ENCODE measurements around the gene PFDN6.
A peak's percentile ranks its signal among the peaks of the same experiment; 100 is the strongest.
"Not testable (repeated sequence)": the region's sequence is repeated elsewhere in the genome, so short reads cannot be mapped to it uniquely, and the experiment has no call there.

PFDN6 gene

DNA sequence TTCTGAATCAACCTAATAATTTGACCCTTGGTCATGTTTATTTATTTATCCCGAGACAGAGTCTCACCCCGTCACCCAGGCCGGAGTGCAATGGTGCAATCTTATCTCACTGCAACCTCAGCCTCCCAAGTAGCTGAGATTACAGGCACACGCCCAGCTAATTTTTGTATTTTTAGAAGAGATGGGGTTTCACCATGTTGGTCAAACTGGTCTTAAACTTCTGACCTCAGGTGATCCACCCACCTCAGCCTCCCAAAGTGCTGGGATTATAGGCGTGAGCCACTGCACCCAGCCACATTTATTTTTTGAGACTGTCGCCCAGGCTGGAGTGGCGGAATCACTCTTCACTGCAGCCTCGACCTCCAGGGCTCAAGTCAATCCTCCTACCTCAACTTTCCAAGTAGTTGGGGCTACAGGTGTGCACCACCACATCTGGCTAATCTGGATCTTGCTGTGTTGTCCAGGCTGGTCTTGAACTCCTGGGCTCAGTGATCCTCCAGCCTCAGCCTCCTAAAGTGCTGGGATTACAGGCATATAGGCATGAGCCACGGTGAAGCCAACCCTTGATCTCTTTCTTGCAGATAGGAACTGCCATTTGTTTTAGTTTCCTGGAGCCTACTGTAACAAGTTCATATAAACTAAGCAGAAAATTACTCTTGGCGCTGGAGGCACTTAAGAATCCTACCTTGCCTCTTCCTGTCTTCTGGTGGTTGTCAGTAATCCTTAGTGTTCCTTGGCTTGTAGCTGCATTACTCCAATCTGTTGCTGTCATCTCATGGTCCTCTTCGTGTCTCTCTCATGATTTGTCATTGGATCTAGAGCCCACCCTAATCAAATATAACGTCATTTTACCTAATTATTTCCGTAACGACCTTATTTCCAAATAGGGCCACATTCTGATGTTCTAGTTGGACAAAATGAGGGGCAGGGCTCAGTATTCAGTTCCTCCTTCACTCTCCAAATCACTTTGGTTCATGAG, 15.2 kb upstream of the PFDN6 start:
- DNase-seq = no peak

DNA sequence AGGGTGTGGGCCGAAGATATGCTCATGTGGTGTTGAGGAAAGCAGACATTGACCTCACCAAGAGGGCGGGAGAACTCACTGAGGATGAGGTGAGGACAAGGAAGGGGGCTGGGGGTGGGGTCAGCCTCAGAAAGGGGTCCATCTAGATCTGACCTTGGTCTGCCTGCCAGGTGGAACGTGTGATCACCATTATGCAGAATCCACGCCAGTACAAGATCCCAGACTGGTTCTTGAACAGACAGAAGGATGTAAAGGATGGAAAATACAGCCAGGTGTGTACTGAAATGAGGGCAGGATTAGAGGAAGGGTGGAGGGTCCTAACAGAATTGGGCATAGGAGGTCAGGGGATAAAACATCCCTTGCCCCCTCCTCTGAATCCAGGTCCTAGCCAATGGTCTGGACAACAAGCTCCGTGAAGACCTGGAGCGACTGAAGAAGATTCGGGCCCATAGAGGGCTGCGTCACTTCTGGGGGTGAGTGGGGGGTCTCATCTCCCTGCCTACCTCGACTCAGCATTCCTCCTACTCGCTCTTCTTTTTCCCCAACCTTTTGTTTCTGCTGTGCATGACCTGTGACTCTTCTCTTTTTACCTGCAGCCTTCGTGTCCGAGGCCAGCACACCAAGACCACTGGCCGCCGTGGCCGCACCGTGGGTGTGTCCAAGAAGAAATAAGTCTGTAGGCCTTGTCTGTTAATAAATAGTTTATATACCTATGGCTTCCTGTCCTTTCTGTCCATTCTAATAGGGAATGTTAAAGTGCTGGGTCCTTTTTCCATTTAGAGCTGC, 13.4 kb upstream of the PFDN6 start:
- not testable (repeated sequence) for DNase-seq

DNA sequence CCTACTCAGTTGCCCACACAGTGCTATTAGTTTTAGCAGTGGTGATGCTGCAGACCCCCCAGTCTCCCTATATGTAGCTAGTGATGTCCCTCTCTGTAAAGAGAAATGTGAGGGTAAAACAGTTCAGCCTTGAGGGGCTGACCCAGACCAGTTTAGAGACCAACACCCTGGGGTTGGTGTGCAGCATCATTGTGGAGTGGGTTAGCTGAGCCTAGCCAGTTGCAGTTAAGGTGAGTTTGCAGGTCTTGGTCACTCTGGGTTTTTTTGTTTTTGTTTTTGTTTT, 12.9 kb upstream of the PFDN6 start:
- no peak for DNase-seq

DNA sequence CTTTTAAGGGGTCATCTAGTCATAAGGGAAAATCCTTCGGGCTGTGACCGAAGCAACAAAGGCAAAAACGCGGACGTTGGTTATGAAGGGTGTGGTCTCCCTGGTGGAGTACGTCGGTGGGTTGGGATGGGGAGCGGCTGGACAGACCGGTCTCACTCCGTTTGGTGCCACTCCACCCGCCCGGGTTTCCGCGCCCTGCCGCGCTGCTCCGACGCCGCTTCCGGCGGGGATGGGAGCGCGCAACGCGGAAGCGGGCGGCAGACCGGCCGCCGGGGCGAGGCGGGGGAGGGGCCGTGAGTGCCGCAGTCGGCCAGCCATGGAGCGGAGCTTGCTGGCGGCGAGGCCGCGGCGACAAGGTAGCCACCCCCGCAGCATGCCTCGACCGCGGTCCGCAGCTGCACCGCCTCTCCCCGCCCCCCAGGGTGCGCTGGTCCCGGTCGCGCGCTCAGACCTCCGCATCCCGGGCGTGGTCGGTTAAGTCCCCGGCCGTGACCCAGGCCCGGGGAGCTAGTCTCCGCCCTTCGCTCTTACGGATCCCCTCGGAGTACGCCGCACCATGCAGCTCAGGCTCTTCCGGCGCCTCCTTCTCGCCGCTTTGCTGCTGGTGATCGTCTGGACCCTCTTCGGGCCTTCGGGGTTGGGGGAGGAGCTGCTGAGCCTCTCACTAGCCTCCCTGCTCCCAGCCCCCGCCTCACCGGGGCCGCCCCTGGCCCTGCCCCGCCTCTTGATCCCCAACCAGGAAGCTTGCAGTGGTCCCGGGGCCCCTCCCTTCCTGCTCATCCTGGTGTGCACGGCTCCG, 12.3 kb upstream of the PFDN6 start, which contains the start of gene B3GALT4:
B3GALT4 (plus strand) TSS at position 260 of the 799 bp plus-strand sequence; CDS start at position 557, 297 bp downstream.
- DNase-seq = peak; percentile 67

DNA sequence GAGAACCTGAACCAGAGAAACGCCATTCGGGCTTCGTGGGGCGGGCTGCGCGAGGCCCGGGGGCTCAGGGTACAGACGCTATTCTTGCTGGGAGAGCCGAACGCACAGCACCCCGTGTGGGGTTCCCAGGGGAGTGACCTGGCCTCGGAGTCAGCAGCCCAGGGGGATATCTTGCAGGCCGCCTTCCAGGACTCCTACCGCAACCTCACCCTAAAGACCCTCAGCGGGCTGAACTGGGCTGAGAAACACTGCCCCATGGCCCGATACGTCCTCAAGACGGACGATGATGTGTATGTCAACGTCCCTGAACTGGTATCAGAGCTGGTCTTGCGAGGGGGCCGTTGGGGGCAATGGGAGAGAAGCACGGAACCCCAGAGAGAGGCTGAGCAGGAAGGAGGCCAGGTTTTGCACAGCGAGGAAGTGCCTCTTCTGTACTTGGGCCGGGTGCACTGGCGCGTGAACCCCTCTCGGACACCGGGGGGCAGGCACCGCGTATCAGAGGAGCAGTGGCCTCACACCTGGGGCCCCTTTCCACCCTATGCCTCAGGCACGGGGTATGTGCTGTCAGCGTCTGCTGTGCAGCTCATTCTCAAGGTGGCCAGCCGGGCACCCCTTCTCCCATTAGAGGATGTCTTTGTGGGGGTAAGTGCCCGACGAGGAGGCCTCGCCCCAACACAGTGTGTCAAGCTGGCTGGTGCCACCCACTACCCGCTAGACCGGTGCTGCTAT, 11.6 kb upstream of the PFDN6 start:
- no peak for DNase-seq

DNA sequence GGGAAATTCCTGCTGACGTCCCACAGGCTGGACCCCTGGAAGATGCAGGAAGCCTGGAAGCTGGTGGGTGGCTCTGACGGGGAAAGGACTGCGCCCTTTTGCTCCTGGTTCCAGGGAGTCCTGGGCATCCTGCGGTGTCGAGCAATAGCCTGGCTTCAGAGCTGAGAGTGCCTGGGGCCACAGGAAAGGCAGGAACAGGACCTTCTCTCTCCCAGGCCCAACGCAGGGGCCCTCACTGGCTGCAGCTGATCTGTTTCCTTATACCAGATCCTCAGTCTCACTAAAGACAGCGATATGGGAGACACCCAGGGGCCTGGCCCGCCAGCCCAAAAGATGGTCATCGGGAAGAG, 11.0 kb upstream of the PFDN6 start:
- no peak for DNase-seq

DNA sequence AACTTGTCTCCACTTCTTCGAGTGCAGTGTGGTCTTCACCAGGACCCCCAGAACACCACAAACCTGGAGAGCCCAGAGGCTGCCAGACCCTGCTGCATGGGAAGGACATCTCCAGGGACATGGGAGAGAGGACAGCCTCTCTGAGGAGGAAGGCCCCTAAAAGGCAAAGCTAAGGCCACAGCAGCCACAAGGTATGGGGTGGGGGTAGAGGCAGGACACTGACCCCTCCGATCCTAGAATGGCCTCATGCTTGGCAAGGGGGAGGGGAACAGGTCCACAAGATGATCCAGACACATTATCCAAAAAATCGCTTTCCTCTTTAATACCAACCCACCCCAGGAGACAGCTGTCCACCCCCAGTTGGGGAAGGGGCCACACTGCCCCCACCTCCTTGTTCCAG, 10.6 kb upstream of the PFDN6 start:
- no peak for DNase-seq

DNA sequence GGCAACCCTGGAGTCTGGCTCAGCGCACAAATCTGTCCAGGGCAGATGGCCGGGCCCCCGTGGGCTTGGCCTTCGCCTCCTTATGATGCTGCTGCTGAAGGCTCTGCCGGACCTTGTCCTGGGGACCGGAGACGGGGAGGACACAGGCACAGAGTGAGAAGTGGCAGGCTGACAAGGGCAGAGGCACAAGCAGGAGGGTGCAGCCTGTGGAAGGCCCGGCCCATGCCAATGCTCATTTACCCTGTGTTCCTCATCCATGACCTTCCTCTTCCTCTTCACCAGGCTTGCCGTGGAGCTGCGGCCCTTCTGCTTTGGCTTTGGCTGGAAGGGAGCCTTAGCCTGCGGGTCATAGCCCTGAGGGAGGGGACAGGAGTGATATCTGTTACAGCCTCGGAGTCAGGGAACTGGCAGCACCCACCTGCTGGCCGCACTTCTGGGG, 10.1 kb upstream of the PFDN6 start:
- DNase-seq = no peak

DNA sequence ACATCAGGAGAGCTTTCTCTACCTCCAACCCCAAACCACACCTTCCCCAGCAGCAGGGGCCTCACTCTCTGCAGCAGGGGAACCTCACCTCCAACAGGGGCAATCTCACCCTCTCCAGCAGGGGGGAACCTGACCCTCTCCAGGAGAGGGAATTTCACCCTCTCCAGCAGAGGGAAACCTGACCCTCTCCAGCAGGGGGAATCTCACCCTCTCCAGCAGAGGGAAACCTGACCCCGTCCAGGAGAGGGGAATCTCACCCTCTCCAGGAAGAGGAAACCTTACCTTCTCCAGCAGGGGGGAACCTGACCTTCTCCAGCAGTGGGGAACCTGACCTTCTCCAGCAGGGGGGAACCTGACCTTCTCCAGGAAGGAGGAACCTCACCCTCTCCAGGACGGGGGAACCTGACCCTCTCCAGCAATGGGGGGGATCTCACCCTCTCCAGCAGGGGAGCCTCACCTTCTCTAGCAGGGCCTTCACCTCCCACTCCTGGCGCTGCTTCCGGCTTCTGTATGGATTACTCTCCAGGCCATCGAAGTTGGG, 9.4 kb upstream of the PFDN6 start:
- DNase-seq = peak; percentile 83

DNA sequence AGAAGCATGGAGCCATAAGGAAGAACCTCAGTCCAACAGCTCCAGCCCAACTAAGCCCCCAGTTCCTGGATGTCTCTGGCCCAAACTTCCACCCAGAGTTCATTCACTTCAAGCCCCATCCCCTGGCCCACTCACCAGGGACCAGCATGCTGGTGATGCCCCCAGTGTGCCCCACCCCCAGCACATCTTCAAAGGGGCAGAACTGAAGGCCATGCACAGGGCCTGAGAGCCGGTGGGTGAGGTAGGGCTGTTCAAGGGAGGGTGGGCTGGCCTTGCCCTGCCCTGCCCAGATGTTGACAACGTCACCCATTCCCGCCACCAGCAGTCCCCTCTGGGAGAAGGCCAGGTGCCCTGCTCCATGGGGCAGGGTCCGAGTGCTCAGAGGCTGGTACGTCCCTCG, 8.9 kb upstream of the PFDN6 start:
- DNase-seq = no peak

DNA sequence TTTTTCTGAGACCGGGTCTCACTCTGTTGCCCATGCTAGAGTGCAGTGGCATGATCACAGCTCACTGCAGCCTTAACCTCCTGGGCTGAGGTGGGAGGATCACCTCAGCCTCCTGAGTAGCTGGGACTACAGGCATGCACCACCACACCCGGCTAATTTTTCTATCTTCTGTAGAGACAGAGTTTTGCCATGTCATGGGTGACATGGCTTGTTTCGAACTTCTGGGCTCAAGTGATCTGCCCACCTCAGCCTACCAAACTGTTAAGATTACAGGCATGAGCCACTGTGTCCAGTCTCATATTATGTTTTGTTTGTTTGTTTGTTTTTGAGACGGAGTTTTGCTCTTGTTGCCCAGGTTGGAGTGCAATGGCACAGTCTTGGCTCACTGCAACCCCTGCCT, 4.2 kb upstream of the PFDN6 start:
- not testable (repeated sequence) for DNase-seq

DNA sequence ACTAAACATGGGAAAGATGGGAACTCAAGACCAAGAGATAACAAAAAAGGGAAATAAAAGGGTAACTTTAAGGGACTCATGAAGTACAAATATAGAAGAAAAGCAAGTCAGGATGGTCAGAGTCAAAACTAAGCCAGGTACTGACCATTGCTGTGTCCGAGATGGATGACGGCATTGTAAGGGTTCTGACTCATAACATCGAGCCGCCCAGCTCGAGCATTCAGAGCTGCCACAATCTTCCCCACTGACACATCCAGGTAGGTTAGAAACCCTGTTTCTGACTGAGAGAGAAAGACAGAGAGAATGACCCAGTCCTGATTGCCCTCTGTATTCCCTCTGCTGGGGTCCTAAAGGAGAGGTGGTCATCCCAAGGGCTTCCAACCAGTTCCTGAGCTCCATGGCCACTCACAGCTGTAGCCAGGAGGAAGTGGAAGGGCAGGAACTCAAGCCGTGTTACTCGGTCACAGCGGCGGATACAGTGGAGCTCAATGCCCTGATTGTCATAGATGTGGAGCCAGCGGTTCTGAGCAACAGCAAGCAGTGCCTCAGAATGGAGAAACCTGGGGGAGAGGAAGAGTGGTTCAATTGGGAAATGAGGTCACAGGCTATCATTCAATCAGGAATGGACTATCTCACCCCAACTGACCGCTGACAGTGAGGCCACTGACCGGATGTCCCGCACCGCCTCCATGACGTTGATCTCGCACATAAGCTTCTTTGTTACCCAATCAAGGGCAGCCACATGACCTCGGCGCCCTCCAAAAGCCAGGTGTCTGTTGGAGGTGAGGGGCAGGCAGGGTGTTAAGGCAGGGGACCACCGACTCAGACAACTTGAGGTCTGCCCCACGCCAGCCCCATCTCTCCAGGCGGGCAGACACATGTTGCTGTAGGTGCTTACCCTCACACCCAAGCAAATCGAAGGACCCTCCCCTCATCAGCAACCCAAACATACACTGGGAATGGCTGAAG, 2.2 kb upstream of the PFDN6 start:
- DNase-seq = no peak

DNA sequence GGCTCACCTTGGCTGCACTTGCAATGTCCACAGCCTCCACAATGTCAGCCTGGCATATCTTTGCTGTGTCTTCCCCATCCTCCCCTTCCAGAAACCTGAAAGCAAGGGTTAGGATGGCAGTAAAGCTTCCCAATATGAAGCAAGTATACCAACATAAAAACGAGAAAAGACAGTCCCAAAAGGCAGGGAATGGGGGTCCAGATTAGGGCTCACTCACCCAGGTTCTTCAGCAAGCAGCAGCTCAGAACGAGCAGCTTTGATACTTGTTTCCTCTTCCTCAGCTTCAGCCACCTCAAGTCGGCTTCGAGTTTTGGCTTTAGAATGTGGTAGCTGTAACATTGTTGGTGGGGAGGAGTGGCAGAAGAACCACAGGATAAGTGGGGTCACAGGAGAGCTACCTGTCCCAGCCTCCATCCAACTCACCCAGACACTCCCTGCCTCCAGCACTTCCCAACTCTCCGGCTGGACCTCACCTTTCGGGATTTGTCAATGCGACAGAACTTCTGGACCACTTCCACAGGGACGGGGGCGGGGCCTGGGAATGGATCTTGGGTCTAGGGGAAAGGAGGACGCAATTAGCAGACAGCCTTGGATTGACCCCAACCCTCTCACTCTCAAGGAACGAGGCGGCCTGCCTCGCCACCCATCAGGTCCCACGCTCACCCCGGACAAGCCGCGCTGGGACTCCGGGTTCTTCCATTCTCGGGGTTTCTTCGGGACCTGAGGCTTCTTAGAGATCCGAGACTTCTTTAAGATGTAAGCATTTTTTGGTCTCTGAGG, 1.1 kb upstream of the PFDN6 start:
- no peak for DNase-seq

DNA sequence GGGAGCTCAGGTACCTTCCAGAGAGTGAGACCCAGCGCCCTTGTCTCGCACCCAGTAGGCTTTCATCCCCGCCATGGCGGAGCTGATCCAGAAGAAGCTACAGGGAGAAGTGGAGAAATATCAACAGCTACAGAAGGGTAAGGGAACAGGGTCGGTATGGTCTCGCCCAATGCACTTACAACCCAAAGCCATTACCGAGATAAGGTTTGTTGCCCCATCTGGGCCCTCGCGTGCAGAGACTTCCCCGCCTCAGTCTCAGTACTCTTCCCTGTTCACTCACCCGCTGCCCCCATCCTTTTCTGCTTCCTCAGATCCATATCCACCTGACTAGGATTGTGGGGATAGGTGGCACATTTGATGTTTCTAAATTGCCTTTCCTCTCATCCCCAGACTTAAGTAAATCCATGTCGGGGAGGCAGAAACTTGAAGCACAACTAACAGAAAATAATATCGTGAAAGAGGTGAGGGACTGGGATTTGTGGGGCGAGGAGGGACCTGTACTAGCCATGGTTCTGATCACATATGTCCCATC, 449 bp downstream of the PFDN6 start:
- no peak for DNase-seq

DNA sequence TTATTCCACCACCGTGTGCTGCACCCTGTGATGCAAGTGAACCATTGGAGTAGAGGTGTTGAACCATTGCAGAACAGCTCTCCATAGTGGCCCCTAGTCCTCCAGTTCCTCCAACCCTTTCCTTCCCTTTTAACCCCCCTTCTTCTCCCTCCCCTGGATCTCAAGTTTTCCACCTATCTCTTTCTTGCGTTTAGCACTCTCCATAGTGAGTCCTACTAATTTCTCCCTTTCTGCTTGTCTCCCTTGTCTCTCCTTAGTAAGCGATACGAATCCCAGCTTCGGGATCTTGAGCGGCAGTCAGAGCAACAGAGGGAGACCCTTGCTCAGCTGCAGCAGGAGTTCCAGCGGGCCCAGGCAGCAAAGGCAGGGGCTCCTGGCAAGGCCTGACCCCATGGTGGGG, 1.1 kb downstream of the PFDN6 start:
- DNase-seq = no peak

DNA sequence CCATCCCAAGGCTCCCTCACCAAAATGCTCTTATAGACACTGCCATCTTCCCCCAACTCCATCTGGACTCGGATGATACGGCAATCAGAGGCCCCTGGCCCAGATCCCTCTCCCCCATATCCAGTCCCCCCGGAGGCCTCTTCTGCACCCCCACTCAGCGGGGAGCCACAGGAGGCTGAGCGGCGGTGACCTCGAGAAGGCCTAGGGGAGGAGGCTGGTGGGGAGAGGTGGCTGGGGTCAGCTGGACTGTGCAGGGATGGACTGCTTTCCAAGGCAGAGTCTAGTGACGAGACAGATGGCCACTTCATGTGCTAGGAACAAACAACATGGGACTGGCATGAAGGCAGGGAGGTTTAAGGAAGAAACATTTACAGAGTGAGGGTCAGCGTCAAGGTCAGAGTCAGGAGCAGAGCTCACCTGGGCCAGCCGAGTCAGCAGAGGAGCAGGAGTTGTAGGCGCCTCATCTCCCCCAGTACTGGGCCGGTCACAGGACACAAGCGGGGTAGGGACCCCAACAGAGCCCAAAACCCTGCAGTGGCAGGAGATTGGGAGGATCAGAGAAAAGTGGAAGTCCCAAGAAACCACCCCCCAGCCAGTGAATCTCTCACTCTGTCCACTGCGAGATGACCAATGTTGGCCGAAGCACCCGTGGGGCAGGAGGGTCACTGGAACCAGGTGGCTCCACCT, 3.7 kb downstream of the PFDN6 start:
- no peak for DNase-seq

DNA sequence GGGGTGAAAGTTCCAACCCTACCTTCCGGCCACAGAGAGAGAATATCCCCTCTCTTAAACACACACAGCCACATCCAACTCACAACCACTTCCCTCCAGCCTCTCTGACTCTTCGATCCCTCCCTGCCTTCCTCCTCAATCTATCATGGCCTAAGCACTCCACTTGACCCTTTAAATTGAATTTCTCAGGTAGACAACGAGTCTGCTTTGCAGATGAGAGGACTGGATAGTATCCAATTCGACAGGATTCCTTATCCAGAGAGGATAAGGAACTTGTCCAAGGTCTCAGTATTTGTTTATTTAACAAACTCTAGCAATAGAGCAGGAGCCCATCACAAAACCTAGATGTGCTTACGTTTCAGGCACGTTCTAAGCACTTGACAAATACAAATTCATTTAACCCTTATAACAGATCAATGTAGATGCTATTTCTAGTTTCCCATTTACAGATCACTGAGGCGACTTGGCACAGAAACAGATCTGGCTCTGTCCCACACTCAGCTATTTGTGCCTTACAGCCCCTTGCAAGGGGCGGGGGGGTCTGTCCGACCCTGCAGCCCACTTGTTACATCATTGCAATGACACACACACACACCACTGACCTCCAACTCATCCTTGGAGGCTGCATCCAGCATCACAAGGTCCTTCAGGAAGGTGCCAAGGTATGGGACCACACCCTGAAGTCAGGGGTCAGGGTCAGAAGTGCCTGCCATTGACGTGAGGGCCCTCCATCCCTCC, 4.9 kb downstream of the PFDN6 start:
- no peak for DNase-seq

DNA sequence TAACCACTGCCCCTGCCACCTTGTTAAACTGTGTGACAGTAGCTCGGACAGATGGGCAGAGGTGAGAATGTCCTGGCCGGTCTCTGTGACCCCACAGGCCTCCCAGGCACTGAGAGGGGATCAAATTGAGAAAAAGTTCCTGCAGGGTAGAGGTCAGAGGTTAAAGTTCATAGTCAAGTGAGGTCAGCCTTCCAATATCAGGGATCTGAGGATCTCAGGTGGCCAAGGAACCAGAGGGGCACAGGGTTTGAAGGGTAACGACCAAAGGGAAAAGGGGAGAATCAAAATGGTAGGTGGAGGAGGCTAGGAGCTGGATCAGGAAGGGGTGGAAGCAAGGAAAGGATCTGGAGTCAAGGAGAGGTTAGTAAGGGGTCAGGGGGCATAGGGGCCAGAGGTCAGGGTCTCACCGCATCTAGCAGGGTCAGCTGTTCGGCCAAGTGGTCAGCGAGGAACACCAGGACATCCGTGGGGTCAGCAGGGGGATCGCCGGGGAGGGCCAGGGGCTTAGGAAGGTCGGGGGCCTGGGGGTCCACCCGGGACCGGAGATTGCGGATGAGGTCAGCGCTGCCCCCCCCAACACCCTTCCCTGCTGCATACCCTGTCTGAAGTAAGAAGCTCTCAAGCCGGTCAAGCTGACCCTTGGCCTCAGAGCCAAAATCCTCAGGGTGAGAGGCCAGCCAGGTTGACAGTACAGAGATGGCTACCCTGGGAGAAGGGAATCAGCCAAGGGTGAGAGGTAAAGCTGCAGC, 6.4 kb downstream of the PFDN6 start:
- no peak for DNase-seq

Measured in NCI-H2029 (cell line).